CD14-positive monocyte (primary cell): ENCODE measurements around the gene NPIPA5. TPM values are rescaled to one million over a fixed set of nuclear protein-coding genes. Genes with fewer than 3 reads are reported as not detected.
"Not testable (repeated sequence)": the region's sequence is repeated elsewhere in the genome, so short reads cannot be mapped to it uniquely, and the experiment has no call there.

Experiments
- DNase-seq, 3 donors: peaks; one replicate each; pipeline ENCODE4 v3.0.0-alpha.2; 2011 to 2022
- H2AFZ ChIP-seq: 2 replicates; pipeline ENCODE4 v1.6.0; 2012; ENCODE audit warnings: mild to moderate bottlenecking, low read depth, low read length, inconsistent platforms; ENCODE audit not compliant: insufficient read depth, poor library complexity, severe bottlenecking
- H3K27ac ChIP-seq, 2 donors: 1 replicate in 1 of 2; 2 replicates in 1 of 2; pipeline ENCODE4 v1.5.1; 2012 to 2013; ENCODE audit warnings: low read length in 2 of 2, control low read depth in 1 of 2, inconsistent platforms in 1 of 2, low read depth in 1 of 2, mild to moderate bottlenecking in 1 of 2
- H3K27me3 ChIP-seq, 2 donors: one replicate each; pipeline versions ENCODE4 v1.6.0 to v1.6.1; 2011 to 2013; ENCODE audit warnings: low read length in 2 of 2; ENCODE audit not compliant: control insufficient read depth in 2 of 2, insufficient read depth in 2 of 2
- H3K36me3 ChIP-seq, 2 donors: replicated peaks in 1 of 2; 1 replicate in 1 of 2; 2 replicates in 1 of 2; pipeline versions ENCODE4 v1.5.1 to v1.6.1; 2012 to 2013; ENCODE audit warnings: low read length in 2 of 2, control low read depth in 1 of 2, inconsistent platforms in 1 of 2, mild to moderate bottlenecking in 1 of 2; ENCODE audit not compliant: insufficient read depth in 2 of 2, control insufficient read depth in 1 of 2
- H3K4me1 ChIP-seq, 2 donors: 1 replicate in 1 of 2; 2 replicates in 1 of 2; pipeline versions ENCODE4 v1.5.1 to v1.6.1; 2012 to 2013; ENCODE audit warnings: low read length in 2 of 2, control low read depth in 1 of 2, inconsistent platforms in 1 of 2, mild to moderate bottlenecking in 1 of 2, moderate library complexity in 1 of 2; ENCODE audit not compliant: insufficient read depth in 2 of 2, control insufficient read depth in 1 of 2
- H3K4me2 ChIP-seq: replicated peaks from 2 replicates; pipeline ENCODE3; 2012; ENCODE audit warnings: low read length, moderate library complexity, mild to moderate bottlenecking; ENCODE audit not compliant: poor library complexity, severe bottlenecking; ENCODE audit errors: extremely low read depth
- H3K4me3 ChIP-seq, 3 experiments: fragments of 200-600 bp in 1 of 3; sonication (generic) in 1 of 3; replicated peaks in 1 of 3; 1 replicate in 2 of 3; 2 replicates in 1 of 3; pipeline ENCODE4 v1.5.1; 2011 to 2013; ENCODE audit warnings: low read length in 3 of 3, mild to moderate bottlenecking in 3 of 3, control low read depth in 2 of 3, low read depth in 2 of 3, inconsistent platforms in 1 of 3, moderate library complexity in 1 of 3
- H3K79me2 ChIP-seq: 2 replicates; pipeline ENCODE4 v1.6.0; 2012; ENCODE audit warnings: mild to moderate bottlenecking, control low read depth, inconsistent platforms, low read length, moderate library complexity; ENCODE audit not compliant: insufficient read depth
- H3K9ac ChIP-seq: 2 replicates; pipeline ENCODE4 v1.6.0; 2017; ENCODE audit warnings: low read length, mild to moderate bottlenecking; ENCODE audit not compliant: insufficient read depth, poor library complexity, severe bottlenecking
- H3K9me3 ChIP-seq, 2 donors: replicated peaks in 1 of 2; 1 replicate in 1 of 2; 2 replicates in 1 of 2; pipeline versions ENCODE4 v1.5.1 to v1.6.1; 2012 to 2013; ENCODE audit warnings: low read length in 2 of 2, control low read depth in 1 of 2; ENCODE audit not compliant: control insufficient read depth in 1 of 2, insufficient read depth in 1 of 2
- H4K20me1 ChIP-seq: 2 replicates; pipeline ENCODE4 v1.6.0; 2012; ENCODE audit warnings: mild to moderate bottlenecking, low read length, control low read depth, moderate library complexity; ENCODE audit not compliant: insufficient read depth
- H3K27ac Mint-ChIP-seq, 7 donors: one replicate each; pipeline ENCODE4 v1.8.0; 2020; ENCODE audit warnings: mild to moderate bottlenecking in 7 of 7, mixed read lengths in 7 of 7, moderate library complexity in 6 of 7, inconsistent platforms in 2 of 7
- H3K27me3 Mint-ChIP-seq, 3 donors: one replicate each; pipeline ENCODE4 v1.8.0; 2021 to 2022; ENCODE audit warnings: low read depth in 3 of 3, mild to moderate bottlenecking in 3 of 3, mixed read lengths in 3 of 3, moderate library complexity in 3 of 3, inconsistent platforms in 1 of 3
- H3K36me3 Mint-ChIP-seq, 2 donors: one replicate each; pipeline ENCODE4 v1.8.0; 2020; ENCODE audit warnings: mixed read lengths in 2 of 2, inconsistent platforms in 1 of 2, mild to moderate bottlenecking in 1 of 2
- H3K4me1 Mint-ChIP-seq: one replicate; pipeline ENCODE4 v1.8.0; 2020; ENCODE audit warnings: mild to moderate bottlenecking, mixed read lengths
- H3K4me3 Mint-ChIP-seq, 2 donors: one replicate each; pipeline ENCODE4 v1.8.0; 2020; ENCODE audit warnings: mild to moderate bottlenecking in 2 of 2, mixed read lengths in 2 of 2, moderate library complexity in 1 of 2
- H3K9me3 Mint-ChIP-seq, 7 donors: one replicate each; pipeline ENCODE4 v1.8.0; 2020 to 2022; ENCODE audit warnings: mixed read lengths in 7 of 7, mild to moderate bottlenecking in 6 of 7, moderate library complexity in 6 of 7, inconsistent platforms in 2 of 7
- WGBS: methylation state at CpG from one replicate; pipeline ENCODE4 v1.1.5; 2013; ENCODE audit warnings: missing lambda C conversion rate; ENCODE audit not compliant: insufficient coverage; 5-methylcytosine and 5-hydroxymethylcytosine counted together
- intact Hi-C, 2 donors: fragments of 100-400 bp; cut with micrococcal nuclease; formaldehyde crosslinking; loops; one replicate each; pipeline versions ENCODE4 v1.15.0 to v1.15.1; 2023
- polyA plus RNA-seq, 3 donors: library from polyadenylated mRNA; depleted of rRNA in 1 of 3; unstranded in 2 of 3; stranded (reverse) in 1 of 3; fragments of 300-500 nt in 2 of 3; fragments of >200 nt in 1 of 3; fragmentation: Illumina TruSeq in 2 of 3; gene quantifications; 1 replicate in 2 of 3; 2 replicates in 1 of 3; pipeline ENCODE4 v1.2.3, GENCODE V29; 2012 to 2021

NPIPA5 gene
- polyA plus RNA-seq, 3 donors, result 16.2 TPM; not detected in 2

DNA sequence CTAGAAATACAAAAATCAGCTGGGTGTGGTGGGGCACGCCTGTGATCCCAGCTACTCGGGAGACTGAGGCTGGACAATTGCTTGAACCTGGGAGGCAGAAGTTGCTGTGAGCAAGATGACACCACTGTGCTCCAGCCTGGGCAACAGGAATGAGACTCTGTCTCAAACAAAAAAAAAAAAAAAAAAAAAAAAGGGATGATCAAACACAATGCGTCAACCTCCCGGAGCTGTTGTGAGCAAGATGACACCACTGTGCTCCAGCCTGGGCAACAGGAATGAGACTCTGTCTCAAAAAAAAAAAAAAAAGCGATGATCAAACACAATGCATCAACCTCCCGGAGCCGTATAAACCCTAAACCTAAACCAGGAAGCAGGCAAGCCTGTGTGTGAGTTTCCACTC lies 20.6 kb downstream of the NPIPA5 start:
- H3K4me3 ChIP-seq, H3K9me3 Mint-ChIP-seq, H3K27me3 ChIP-seq, H3K36me3 ChIP-seq, H3K4me3 Mint-ChIP-seq, intact Hi-C loops, H3K36me3 Mint-ChIP-seq, H2AFZ ChIP-seq, H3K79me2 ChIP-seq, H3K4me1 Mint-ChIP-seq, H3K27ac Mint-ChIP-seq, H4K20me1 ChIP-seq, H3K27ac ChIP-seq, H3K27me3 Mint-ChIP-seq, H3K9ac ChIP-seq, DNase-seq, H3K4me2 ChIP-seq, H3K4me1 ChIP-seq, H3K9me3 ChIP-seq: not testable (repeated sequence)
- no CpG with 5 or more reads among the region's 7 CpGs for WGBS

- no CpG with 5 or more reads among the region's 2 CpGs for WGBS
- H3K9me3 ChIP-seq, H3K4me3 Mint-ChIP-seq, H3K9me3 Mint-ChIP-seq, H3K4me1 Mint-ChIP-seq, H3K4me3 ChIP-seq, H3K4me2 ChIP-seq, H2AFZ ChIP-seq, H3K27me3 Mint-ChIP-seq, intact Hi-C loops, H3K4me1 ChIP-seq, H3K27ac Mint-ChIP-seq, H3K27ac ChIP-seq, H4K20me1 ChIP-seq, H3K36me3 ChIP-seq, H3K36me3 Mint-ChIP-seq, H3K79me2 ChIP-seq, H3K27me3 ChIP-seq, DNase-seq, H3K9ac ChIP-seq: not testable (repeated sequence)
Measured at GRCh38 chr16:15354846-15355245, 23.2 kb downstream of the NPIPA5 start.

- H2AFZ ChIP-seq, DNase-seq, H3K27ac Mint-ChIP-seq, H3K27ac ChIP-seq, intact Hi-C loops, H3K36me3 Mint-ChIP-seq, H3K27me3 Mint-ChIP-seq, H3K9me3 Mint-ChIP-seq, H3K4me2 ChIP-seq, H3K9ac ChIP-seq, H3K4me1 Mint-ChIP-seq, H4K20me1 ChIP-seq, H3K4me3 ChIP-seq, H3K9me3 ChIP-seq, H3K27me3 ChIP-seq, H3K79me2 ChIP-seq, H3K4me3 Mint-ChIP-seq, H3K4me1 ChIP-seq, H3K36me3 ChIP-seq: not testable (repeated sequence)
- WGBS, result no CpG with 5 or more reads among the region's 3 CpGs
Measured at GRCh38 chr16:15352852-15353251, 25.2 kb downstream of the NPIPA5 start.

- H3K36me3 ChIP-seq, H3K4me3 Mint-ChIP-seq, H3K4me1 ChIP-seq, H4K20me1 ChIP-seq, H3K79me2 ChIP-seq, intact Hi-C loops, H3K9me3 Mint-ChIP-seq, H3K4me2 ChIP-seq, H3K27me3 ChIP-seq, H3K36me3 Mint-ChIP-seq, H2AFZ ChIP-seq, H3K4me1 Mint-ChIP-seq, H3K9me3 ChIP-seq, DNase-seq, H3K27ac Mint-ChIP-seq, H3K27me3 Mint-ChIP-seq, H3K27ac ChIP-seq, H3K4me3 ChIP-seq, H3K9ac ChIP-seq: not testable (repeated sequence)
- no CpG with 5 or more reads among the region's 5 CpGs for WGBS
Measured at GRCh38 chr16:15351745-15352144, 26.3 kb downstream of the NPIPA5 start.
